ENCODE measurements around the gene TMEM220.

DNA sequence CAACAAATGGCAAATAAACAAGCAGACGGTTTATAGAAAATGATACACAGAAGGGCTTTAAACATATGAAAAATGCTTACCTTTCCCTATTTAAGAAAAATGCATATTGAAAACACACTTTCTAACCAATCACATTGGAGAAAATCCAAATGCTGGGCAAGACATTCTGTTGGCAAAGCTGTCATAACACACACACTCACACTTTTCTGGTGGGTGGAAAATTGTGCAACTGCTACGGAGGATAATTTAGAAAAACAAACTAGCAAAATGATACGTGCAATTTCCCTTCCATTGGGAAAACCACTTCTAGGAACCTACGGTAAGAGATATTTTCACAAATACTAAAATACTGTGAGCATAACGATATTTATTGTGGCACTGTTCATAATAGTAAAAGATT lies 62.9 kb downstream of the TMEM220 start:
- TF ChIP-seq POLR2A (IDR thresholded peaks at IDR 0.05) (no peak), EP300 (IDR thresholded peaks at IDR 0.05) (no peak)
